Astrocyte (in vitro differentiated cells and primary cell): ENCODE data around the gene SLC35F6. TPM values are rescaled to one million over a fixed set of nuclear protein-coding genes. Genes with fewer than 3 reads are reported as not detected.

Experiments
- DNase-seq: peaks from one replicate; pipeline ENCODE4 v3.0.0-alpha.2; 2010; ENCODE audit warnings: low read depth
- FAIRE-seq: peaks from 2 replicates; lab custom pipeline; 2011; peaks lifted over from hg19 to GRCh38; lab: Jason Lieb, UNC
- H2AFZ ChIP-seq: 2 replicates; pipeline ENCODE4 v1.6.0; 2012; ENCODE audit warnings: low read depth, low read length, inconsistent platforms
- H3K27ac ChIP-seq: 2 replicates; pipeline ENCODE4 v1.5.1; 2011; ENCODE audit warnings: low read depth, low read length, inconsistent platforms
- H3K27me3 ChIP-seq: 2 replicates; pipeline ENCODE4 v1.6.0; 2011; ENCODE audit warnings: low read length, inconsistent platforms; ENCODE audit not compliant: insufficient read depth
- H3K36me3 ChIP-seq: 2 replicates; pipeline ENCODE4 v1.5.1; 2011; ENCODE audit warnings: low read length, inconsistent platforms; ENCODE audit not compliant: insufficient read depth
- H3K4me1 ChIP-seq: 2 replicates; pipeline ENCODE4 v1.5.1; 2011; ENCODE audit warnings: low read length, inconsistent platforms; ENCODE audit not compliant: insufficient read depth
- H3K4me2 ChIP-seq: 2 replicates; pipeline ENCODE4 v1.6.0; 2012; ENCODE audit warnings: low read length, inconsistent platforms
- H3K4me3 ChIP-seq: 2 replicates; pipeline ENCODE4 v1.5.1; 2011; ENCODE audit warnings: low read depth, mild to moderate bottlenecking, low read length, inconsistent platforms; ENCODE audit not compliant: insufficient read depth
- H3K79me2 ChIP-seq: 2 replicates; pipeline ENCODE4 v1.6.0; 2012; ENCODE audit warnings: mild to moderate bottlenecking, low read length, inconsistent platforms; ENCODE audit not compliant: insufficient read depth
- H3K9ac ChIP-seq: 2 replicates; pipeline ENCODE4 v1.6.0; 2012; ENCODE audit warnings: mild to moderate bottlenecking, low read length, inconsistent platforms
- H3K9me3 ChIP-seq: 2 replicates; pipeline ENCODE4 v1.5.1; 2012; ENCODE audit warnings: low read depth, mild to moderate bottlenecking, low read length, inconsistent platforms; ENCODE audit not compliant: insufficient read depth
- H4K20me1 ChIP-seq: 2 replicates; pipeline ENCODE4 v1.6.0; 2012; ENCODE audit warnings: low read length, inconsistent platforms; ENCODE audit not compliant: insufficient read depth
- H3K27ac Mint-ChIP-seq: one replicate; pipeline ENCODE4 v1.8.0; 2021; ENCODE audit warnings: mild to moderate bottlenecking, mixed read lengths; ENCODE audit not compliant: unreplicated experiment
- H3K27me3 Mint-ChIP-seq: one replicate; pipeline ENCODE4 v1.8.0; 2021; ENCODE audit warnings: low read depth, mixed read lengths; ENCODE audit not compliant: unreplicated experiment
- H3K36me3 Mint-ChIP-seq: one replicate; pipeline ENCODE4 v1.8.0; 2021; ENCODE audit warnings: low read depth, mixed read lengths; ENCODE audit not compliant: unreplicated experiment
- H3K4me1 Mint-ChIP-seq: one replicate; pipeline ENCODE4 v1.8.0; 2021; ENCODE audit warnings: low read depth, mixed read lengths; ENCODE audit not compliant: unreplicated experiment
- H3K4me3 Mint-ChIP-seq: one replicate; pipeline ENCODE4 v1.8.0; 2021; ENCODE audit warnings: mild to moderate bottlenecking, moderate library complexity, mixed read lengths; ENCODE audit not compliant: unreplicated experiment
- H3K9me3 Mint-ChIP-seq: one replicate; pipeline ENCODE4 v1.8.0; 2021; ENCODE audit warnings: mild to moderate bottlenecking, mixed read lengths; ENCODE audit not compliant: unreplicated experiment
- EZH2 ChIP-seq: IDR thresholded peaks from 2 replicates; pipeline ENCODE4 v1.6.1; 2012; ENCODE audit warnings: mild to moderate bottlenecking, low read length, inconsistent platforms; ENCODE audit not compliant: insufficient read depth
- total RNA-seq: library from RNA; stranded (reverse); gene quantifications from 2 replicates; pipeline ENCODE4 v1.2.1, GENCODE V29; 2021
- TF ChIP-seq, protein P1 (sequence below): IDR thresholded peaks from 2 replicates; pipeline ENCODE4 v1.5.1; 2011; ENCODE audit warnings: low read depth, mild to moderate bottlenecking, inconsistent platforms, low read length, moderate library complexity; ENCODE audit not compliant: insufficient read depth

Gene SLC35F6
- total RNA-seq, 1 donor from 2014 or later = 41.9 TPM

DNA sequence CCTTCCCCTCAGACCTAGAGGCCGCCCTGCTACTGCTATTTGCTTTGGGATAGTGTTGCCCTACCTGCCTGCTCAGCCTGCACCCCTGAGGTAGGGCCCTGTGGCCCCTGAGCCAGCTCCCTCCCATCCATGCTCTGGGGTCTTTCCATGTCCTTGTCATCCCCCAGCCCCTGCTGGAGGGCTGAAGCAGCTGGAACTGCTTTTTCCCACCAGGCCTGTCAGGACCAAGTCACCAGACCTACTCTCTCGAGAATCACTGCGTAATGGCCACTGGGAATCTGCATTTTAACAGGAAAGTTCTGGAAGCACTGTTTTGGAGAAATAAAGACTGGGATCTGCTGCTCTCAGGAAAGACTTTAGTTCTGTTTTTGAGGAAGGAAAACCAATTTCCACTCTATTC is 20.2 kb upstream of the SLC35F6 start:
- Mint-ChIP-seq H3K36me3 (no peaks in the 10 kb centered on the region), H3K4me1 (peaks cover 2% of the 10 kb centered on the region), H3K27me3 (peaks cover 35% of the 10 kb centered on the region), H3K27ac (no peak overlapping the region), H3K9me3 (no peaks in the 10 kb centered on the region), H3K4me3 (no peak overlapping the region)
- no peak overlapping the region for H3K27ac ChIP-seq
- H3K36me3 ChIP-seq = no peaks in the 10 kb centered on the region
- H4K20me1 ChIP-seq = no peaks in the 10 kb centered on the region
- H3K4me3 ChIP-seq = no peak overlapping the region
- no peak overlapping the region for H3K9ac ChIP-seq
- H3K4me2 ChIP-seq = no peak overlapping the region
- H3K79me2 ChIP-seq = no peaks in the 10 kb centered on the region
- H3K27me3 ChIP-seq = no peaks in the 10 kb centered on the region
- H2AFZ ChIP-seq = no peak overlapping the region
- TF ChIP-seq EZH2 = no peak
- TF ChIP-seq, protein P1, sequence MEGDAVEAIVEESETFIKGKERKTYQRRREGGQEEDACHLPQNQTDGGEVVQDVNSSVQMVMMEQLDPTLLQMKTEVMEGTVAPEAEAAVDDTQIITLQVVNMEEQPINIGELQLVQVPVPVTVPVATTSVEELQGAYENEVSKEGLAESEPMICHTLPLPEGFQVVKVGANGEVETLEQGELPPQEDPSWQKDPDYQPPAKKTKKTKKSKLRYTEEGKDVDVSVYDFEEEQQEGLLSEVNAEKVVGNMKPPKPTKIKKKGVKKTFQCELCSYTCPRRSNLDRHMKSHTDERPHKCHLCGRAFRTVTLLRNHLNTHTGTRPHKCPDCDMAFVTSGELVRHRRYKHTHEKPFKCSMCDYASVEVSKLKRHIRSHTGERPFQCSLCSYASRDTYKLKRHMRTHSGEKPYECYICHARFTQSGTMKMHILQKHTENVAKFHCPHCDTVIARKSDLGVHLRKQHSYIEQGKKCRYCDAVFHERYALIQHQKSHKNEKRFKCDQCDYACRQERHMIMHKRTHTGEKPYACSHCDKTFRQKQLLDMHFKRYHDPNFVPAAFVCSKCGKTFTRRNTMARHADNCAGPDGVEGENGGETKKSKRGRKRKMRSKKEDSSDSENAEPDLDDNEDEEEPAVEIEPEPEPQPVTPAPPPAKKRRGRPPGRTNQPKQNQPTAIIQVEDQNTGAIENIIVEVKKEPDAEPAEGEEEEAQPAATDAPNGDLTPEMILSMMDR = no peak
- no peaks in the 10 kb centered on the region for H3K4me1 ChIP-seq
- no peaks in the 10 kb centered on the region for H3K9me3 ChIP-seq
- FAIRE-seq (no peak), DNase-seq (no peak)

DNA sequence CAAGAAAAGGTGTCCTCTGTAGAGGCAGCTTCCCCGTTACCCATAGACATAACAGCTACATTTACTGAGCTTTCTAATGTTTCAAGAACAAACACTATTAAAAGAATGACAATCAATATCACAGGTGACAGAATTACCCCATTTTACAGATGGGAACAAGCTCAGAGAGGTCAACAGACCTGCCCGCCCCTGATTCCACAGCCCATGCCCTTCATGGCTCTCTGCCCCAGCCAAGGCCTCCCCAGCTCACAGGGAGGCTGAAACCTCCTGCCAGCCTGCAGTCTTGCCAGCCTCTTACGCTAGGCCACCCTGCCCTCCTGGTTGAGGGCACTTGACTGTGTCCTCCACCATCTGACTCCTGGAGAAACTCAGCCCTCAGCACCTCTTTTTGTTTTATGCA is 19.1 kb upstream of the SLC35F6 start:
- Histone ChIP-seq H3K79me2 (no peaks in the 10 kb centered on the region), H3K9me3 (no peaks in the 10 kb centered on the region), H3K4me1 (no peaks in the 10 kb centered on the region), H3K27me3 (no peaks in the 10 kb centered on the region), H3K4me3 (no peak overlapping the region), H3K27ac (no peak overlapping the region), H4K20me1 (no peaks in the 10 kb centered on the region), H2AFZ (no peak overlapping the region), H3K36me3 (no peaks in the 10 kb centered on the region), H3K4me2 (no peak overlapping the region), H3K9ac (no peak overlapping the region)
- no peak for DNase-seq
- Mint-ChIP-seq H3K27ac (no peak overlapping the region), H3K27me3 (peaks cover 35% of the 10 kb centered on the region), H3K4me1 (peaks cover 3% of the 10 kb centered on the region), H3K9me3 (no peaks in the 10 kb centered on the region), H3K36me3 (no peaks in the 10 kb centered on the region), H3K4me3 (no peak overlapping the region)
- TF ChIP-seq, protein P1 = no peak
- no peak for TF ChIP-seq EZH2
- FAIRE-seq = no peak

DNA sequence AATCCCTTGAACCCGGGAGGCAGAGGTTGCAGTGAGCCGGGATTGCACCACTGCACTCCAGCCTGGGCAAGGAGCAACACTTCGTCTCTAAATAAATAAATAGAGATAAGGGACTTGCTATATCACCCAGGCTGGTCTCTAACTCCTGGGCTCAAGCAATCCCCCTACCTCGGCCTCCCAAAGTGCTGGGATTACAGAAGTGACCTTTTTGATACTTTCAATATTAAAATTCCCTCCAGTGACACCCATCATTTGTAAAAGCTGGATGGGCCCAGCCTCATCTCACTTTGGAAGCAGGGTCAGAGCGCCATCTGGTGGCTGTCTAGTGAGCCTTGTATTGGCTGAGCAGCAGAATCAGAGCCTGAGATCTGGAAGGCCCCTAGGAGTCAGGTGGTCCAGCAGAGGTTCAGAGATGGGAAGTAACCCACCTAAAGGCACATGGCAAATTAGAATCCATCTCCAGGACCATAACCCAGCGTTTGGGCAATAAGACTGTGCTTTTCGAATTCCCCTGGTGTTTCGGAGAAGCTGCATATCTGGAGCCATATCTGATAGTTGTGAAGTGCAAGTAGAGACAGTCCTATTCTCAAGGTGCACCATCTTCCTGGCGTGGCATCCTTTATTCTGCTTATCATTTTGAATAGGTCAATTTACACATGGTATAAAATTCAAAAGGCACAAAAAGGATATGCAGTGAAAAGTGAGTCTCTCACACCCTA is 18.3 kb upstream of the SLC35F6 start:
- Histone ChIP-seq H4K20me1 (no peaks in the 10 kb centered on the region), H3K9ac (no peak overlapping the region), H3K4me2 (no peak overlapping the region), H3K36me3 (no peaks in the 10 kb centered on the region), H3K79me2 (no peaks in the 10 kb centered on the region), H3K27ac (no peak overlapping the region), H3K9me3 (no peaks in the 10 kb centered on the region), H3K4me3 (no peak overlapping the region), H3K27me3 (no peaks in the 10 kb centered on the region), H2AFZ (no peak overlapping the region), H3K4me1 (no peaks in the 10 kb centered on the region)
- TF ChIP-seq, protein P1 = peak; percentile 91
- TF ChIP-seq EZH2 = no peak
- FAIRE-seq = no peak
- H3K27me3 Mint-ChIP-seq = peaks cover 33% of the 10 kb centered on the region
- no peak overlapping the region for H3K4me3 Mint-ChIP-seq
- no peaks in the 10 kb centered on the region for H3K9me3 Mint-ChIP-seq
- H3K4me1 Mint-ChIP-seq = peaks cover 6% of the 10 kb centered on the region
- H3K27ac Mint-ChIP-seq = no peak overlapping the region
- DNase-seq = peak; percentile 39
- no peaks in the 10 kb centered on the region for H3K36me3 Mint-ChIP-seq
